ENCODE measurements around the gene HOXB6.

The HOXB6 gene

GRCh38 chr17:48603959-48604769 lies 622 bp downstream of the HOXB6 start:
- Mint-ChIP-seq H3K4me3 (no peak overlapping the region), H3K27me3 (peaks cover 100% of the 10 kb centered on the region), H3K36me3 (no peaks in the 10 kb centered on the region), H3K9me3 (no peaks in the 10 kb centered on the region), H3K4me1 (peaks cover 30% of the 10 kb centered on the region), H3K27ac (no peak overlapping the region)
- CTCF ChIA-PET: no interaction called here
- no peak for DNase-seq

GRCh38 chr17:48601539-48602425 lies 3.0 kb downstream of the HOXB6 start:
- H3K27me3 Mint-ChIP-seq: peaks cover 100% of the 10 kb centered on the region
- CTCF ChIA-PET: interaction anchor here (0.8 to 1.6 kb wide), 6 partner anchors 9 to 342 kb away, joined by 3 to 6 read pairs (median 4); partner anchors contain the start of gene HOXB5
- H3K4me3 Mint-ChIP-seq: no peak overlapping the region
- peaks cover 47% of the 10 kb centered on the region for H3K4me1 Mint-ChIP-seq
- H3K9me3 Mint-ChIP-seq: no peaks in the 10 kb centered on the region
- no peaks in the 10 kb centered on the region for H3K36me3 Mint-ChIP-seq
- peak overlapping the region; percentile 28 for H3K27ac Mint-ChIP-seq
- no peak for DNase-seq

- no peak for DNase-seq
- H3K4me1 Mint-ChIP-seq: peaks cover 53% of the 10 kb centered on the region
- no peak overlapping the region for H3K27ac Mint-ChIP-seq
- no peaks in the 10 kb centered on the region for H3K36me3 Mint-ChIP-seq
- CTCF ChIA-PET: interaction anchor here (0.8 to 1.6 kb wide), 6 partner anchors 8 to 341 kb away, joined by 3 to 6 read pairs (median 4); partner anchors contain the start of gene HOXB5
- H3K9me3 Mint-ChIP-seq: no peaks in the 10 kb centered on the region
- no peak overlapping the region for H3K4me3 Mint-ChIP-seq
- peaks cover 100% of the 10 kb centered on the region for H3K27me3 Mint-ChIP-seq
Observed at GRCh38 chr17:48601207-48601538, 3.6 kb downstream of the HOXB6 start.

GRCh38 chr17:48600244-48601098 lies 4.3 kb downstream of the HOXB6 start:
- Mint-ChIP-seq H3K27me3 (peaks cover 100% of the 10 kb centered on the region), H3K9me3 (no peaks in the 10 kb centered on the region), H3K27ac (no peak overlapping the region), H3K4me1 (peaks cover 53% of the 10 kb centered on the region), H3K36me3 (no peaks in the 10 kb centered on the region), H3K4me3 (no peak overlapping the region)
- DNase-seq: no peak
- CTCF ChIA-PET: interaction anchor here (0.7 to 1.6 kb wide), 4 partner anchors 13 to 123 kb away, joined by 3 to 5 read pairs (median 4); no protein-coding TSS in a partner anchor

GRCh38 chr17:48599354-48599753 lies 5.4 kb downstream of the HOXB6 start:
- CTCF ChIA-PET: interaction anchor here (1.0 to 1.1 kb wide), 3 partner anchors 11 to 519 kb away, joined by 3 to 5 read pairs (median 3); no protein-coding TSS in a partner anchor
- Mint-ChIP-seq H3K9me3 (no peaks in the 10 kb centered on the region), H3K36me3 (no peaks in the 10 kb centered on the region), H3K27me3 (peaks cover 100% of the 10 kb centered on the region), H3K4me3 (no peak overlapping the region), H3K4me1 (peaks cover 45% of the 10 kb centered on the region), H3K27ac (no peak overlapping the region)
- no peak for DNase-seq

- Mint-ChIP-seq H3K27ac (no peak overlapping the region), H3K36me3 (no peaks in the 10 kb centered on the region), H3K9me3 (no peaks in the 10 kb centered on the region), H3K4me1 (peaks cover 45% of the 10 kb centered on the region), H3K27me3 (peaks cover 100% of the 10 kb centered on the region), H3K4me3 (no peak overlapping the region)
- DNase-seq: no peak
- CTCF ChIA-PET: interaction anchor here (1.0 to 1.1 kb wide), 3 partner anchors 11 to 519 kb away, joined by 3 to 5 read pairs (median 3); no protein-coding TSS in a partner anchor
Observed at GRCh38 chr17:48598736-48599135, 6.0 kb downstream of the HOXB6 start.

GRCh38 chr17:48597778-48598631 lies 6.8 kb downstream of the HOXB6 start:
- Mint-ChIP-seq H3K36me3 (no peaks in the 10 kb centered on the region), H3K27ac (no peak overlapping the region), H3K27me3 (peaks cover 100% of the 10 kb centered on the region), H3K4me3 (peak overlapping the region; percentile 70), H3K9me3 (no peaks in the 10 kb centered on the region), H3K4me1 (peaks cover 48% of the 10 kb centered on the region)
- CTCF ChIA-PET: interaction anchor here (1.1 kb wide), 1 partner anchor 10 kb away, joined by 3 read pairs; no protein-coding TSS in a partner anchor
- peak; percentile 61 for DNase-seq

- no peak overlapping the region for H3K27ac Mint-ChIP-seq
- no peaks in the 10 kb centered on the region for H3K9me3 Mint-ChIP-seq
- peak overlapping the region; percentile 70 for H3K4me3 Mint-ChIP-seq
- CTCF ChIA-PET: no interaction called here
- H3K4me1 Mint-ChIP-seq: peaks cover 50% of the 10 kb centered on the region
- peaks cover 100% of the 10 kb centered on the region for H3K27me3 Mint-ChIP-seq
- DNase-seq: no peak
- no peaks in the 10 kb centered on the region for H3K36me3 Mint-ChIP-seq
Observed at GRCh38 chr17:48597528-48597777, 7.3 kb downstream of the HOXB6 start.

GRCh38 chr17:48596735-48597527 lies 7.9 kb downstream of the HOXB6 start:
- H3K4me1 Mint-ChIP-seq: peaks cover 48% of the 10 kb centered on the region
- no peak overlapping the region for H3K27ac Mint-ChIP-seq
- peaks cover 100% of the 10 kb centered on the region for H3K27me3 Mint-ChIP-seq
- CTCF ChIA-PET: interaction anchor here (1.3 to 1.5 kb wide), 3 partner anchors 9 to 303 kb away, joined by 3 to 4 read pairs (median 4); no protein-coding TSS in a partner anchor
- no peaks in the 10 kb centered on the region for H3K9me3 Mint-ChIP-seq
- DNase-seq: peak; percentile 17
- peak overlapping the region; percentile 70 for H3K4me3 Mint-ChIP-seq
- no peaks in the 10 kb centered on the region for H3K36me3 Mint-ChIP-seq

GRCh38 chr17:48596000-48596734 lies 8.6 kb downstream of the HOXB6 start:
- Mint-ChIP-seq H3K27me3 (peaks cover 100% of the 10 kb centered on the region), H3K4me3 (peak overlapping the region; percentile 45), H3K9me3 (no peaks in the 10 kb centered on the region), H3K27ac (no peak overlapping the region), H3K4me1 (peaks cover 51% of the 10 kb centered on the region), H3K36me3 (no peaks in the 10 kb centered on the region)
- CTCF ChIA-PET: interaction anchor here (1.3 to 1.8 kb wide), 4 partner anchors 9 to 303 kb away, joined by 3 to 5 read pairs (median 4); no protein-coding TSS in a partner anchor
- DNase-seq: peak; percentile 64

GRCh38 chr17:48595278-48595999 lies 9.3 kb downstream of the HOXB6 start:
- CTCF ChIA-PET: interaction anchor here (0.5 to 3.8 kb wide), 6 partner anchors 8 to 570 kb away, joined by 3 to 24 read pairs (median 4); no protein-coding TSS in a partner anchor
- DNase-seq: no peak
- Mint-ChIP-seq H3K27me3 (peaks cover 100% of the 10 kb centered on the region), H3K4me1 (peaks cover 51% of the 10 kb centered on the region), H3K36me3 (no peaks in the 10 kb centered on the region), H3K9me3 (no peaks in the 10 kb centered on the region), H3K4me3 (no peak overlapping the region), H3K27ac (no peak overlapping the region)
